Gastroesophageal sphincter (tissue), 4 donors: Measurements from ENCODE around the gene TEX38. TPM values are rescaled to one million over a fixed set of nuclear protein-coding genes. Genes with fewer than 3 reads are reported as not detected.

Experiments used
- ATAC-seq: fragments of 150-250 bp; one replicate; pipeline ENCODE4 v1.9.1; 2016; ENCODE audit warnings: mild to moderate bottlenecking, moderate library complexity
- H3K27ac ChIP-seq, 4 donors: fragments of 200-600 bp; sonication (generic) in 3 of 4; 1 replicate in 3 of 4; 2 replicates in 1 of 4; pipeline ENCODE4 v1.5.1; 2016 to 2019
- H3K27me3 ChIP-seq: fragments of 200-600 bp; sonication (generic); one replicate; pipeline ENCODE4 v1.5.1; 2019
- H3K36me3 ChIP-seq, 2 donors: fragments of 200-600 bp; sonication (generic); one replicate each; pipeline ENCODE4 v1.5.1; 2019; ENCODE audit warnings: control low read depth in 1 of 2
- H3K4me1 ChIP-seq, 3 donors: fragments of 200-600 bp; sonication (generic); 1 replicate in 2 of 3; 2 replicates in 1 of 3; pipeline ENCODE4 v1.5.1; 2016 to 2019; ENCODE audit warnings: control low read depth in 2 of 3
- H3K4me3 ChIP-seq, 2 donors: fragments of 200-600 bp; sonication (generic); one replicate each; pipeline ENCODE4 v1.5.1; 2019; ENCODE audit warnings: mild to moderate bottlenecking in 1 of 2, moderate library complexity in 1 of 2
- H3K9me3 ChIP-seq, 3 donors: fragments of 200-600 bp; sonication (generic); one replicate each; pipeline ENCODE4 v1.5.1; 2017 to 2019; ENCODE audit warnings: control low read depth in 2 of 3
- CTCF ChIP-seq, 4 experiments: fragments of 200-600 bp in 2 of 4; fragments of 450-650 bp in 2 of 4; sonication (generic) in 1 of 4; IDR thresholded peaks; one replicate each; pipeline ENCODE4 v1.5.1; 2017 to 2019; ENCODE audit warnings: antibody characterized with exemption in 4 of 4, mild to moderate bottlenecking in 2 of 4, moderate library complexity in 2 of 4
- EP300 ChIP-seq: sonication (generic); formaldehyde crosslinking; IDR thresholded peaks from one replicate; pipeline ENCODE4 v1.6.1; 2017; ENCODE audit warnings: antibody characterized with exemption, mild to moderate bottlenecking
- POLR2A ChIP-seq, 2 donors: fragments of 450-650 bp; IDR thresholded peaks; one replicate each; pipeline ENCODE4 v1.6.1; 2017; ENCODE audit warnings: antibody characterized with exemption in 2 of 2, mild to moderate bottlenecking in 2 of 2, moderate library complexity in 1 of 2
- POLR2AphosphoS5 ChIP-seq: sonication (generic); formaldehyde crosslinking; IDR thresholded peaks from one replicate; pipeline ENCODE4 v1.6.1; 2017; ENCODE audit warnings: antibody characterized with exemption
- WGBS, 2 donors: methylation state at CpG; one replicate each; pipeline ENCODE4 v1.1.5; 2018; ENCODE audit warnings: low coverage in 1 of 2; 5-methylcytosine and 5-hydroxymethylcytosine counted together
- total RNA-seq, 4 donors: library from RNA; depleted of rRNA; stranded (reverse); fragments of >200 nt; gene quantifications; one replicate each; pipeline ENCODE4 v1.1.0, GENCODE V29; 2016

The TEX38 gene
- total RNA-seq, 4 donors from 2014 or later, result 1.7 TPM; not detected in 3

- no peak overlapping the region for H3K27ac ChIP-seq
- peaks cover 0 to 66% of the 10 kb centered on the region in 2 donors for H3K36me3 ChIP-seq
- no peaks in the 10 kb centered on the region for H3K27me3 ChIP-seq
- H3K4me3 ChIP-seq, result no peak overlapping the region
- 52 to 55% methylated on average over 3 of the region's 3 CpGs for WGBS, 2 donors
- H3K9me3 ChIP-seq, result no peaks in the 10 kb centered on the region
- ATAC-seq, result no peak
- TF ChIP-seq POLR2AphosphoS5, result no peak
- no peak for TF ChIP-seq POLR2A (IDR thresholded peaks at IDR 0.05)
- TF ChIP-seq CTCF (IDR thresholded peaks at IDR 0.05), result no peak
- TF ChIP-seq EP300, result no peak
- peaks cover 10 to 40% (median 12%) of the 10 kb centered on the region in 3 donors for H3K4me1 ChIP-seq
Observed at GRCh38 chr1:46714976-46715375, 43.3 kb downstream of the TEX38 start.

- H3K4me3 ChIP-seq, result peak overlapping the region; percentile 89 to 97
- peaks cover 10 to 41% (median 12%) of the 10 kb centered on the region in 3 donors for H3K4me1 ChIP-seq
- WGBS, 2 donors, result 43 to 56% methylated on average over 1 to 9 of the region's 9 CpGs
- H3K27me3 ChIP-seq, result no peaks in the 10 kb centered on the region
- H3K36me3 ChIP-seq, result peaks cover 0 to 39% of the 10 kb centered on the region in 2 donors
- TF ChIP-seq POLR2A (IDR thresholded peaks at IDR 0.05), result no peak
- TF ChIP-seq EP300, result no peak
- TF ChIP-seq POLR2AphosphoS5, result no peak
- TF ChIP-seq CTCF (IDR thresholded peaks at IDR 0.05), result no peak
- H3K9me3 ChIP-seq, result no peaks in the 10 kb centered on the region
- no peak for ATAC-seq
- H3K27ac ChIP-seq, result peak overlapping the region in 1 of 4 donors; percentile 92
Observed at GRCh38 chr1:46717654-46718053, 46.0 kb downstream of the TEX38 start.

GRCh38 chr1:46718340-46718726 is 46.7 kb downstream of the TEX38 start:
- Histone ChIP-seq H3K4me3 (peak overlapping the region; percentile 89 to 97), H3K4me1 (peaks cover 10 to 41% (median 12%) of the 10 kb centered on the region in 3 donors), H3K27ac (peak overlapping the region; percentile 50 to 92 (median 90)), H3K9me3 (no peaks in the 10 kb centered on the region), H3K36me3 (peaks cover 0 to 32% of the 10 kb centered on the region in 2 donors), H3K27me3 (no peaks in the 10 kb centered on the region)
- ATAC-seq, result no peak
- TF ChIP-seq CTCF (IDR thresholded peaks at IDR 0.05) (no peak), EP300 (no peak), POLR2AphosphoS5 (no peak), POLR2A (IDR thresholded peaks at IDR 0.05) (no peak)
- WGBS, 2 donors, result 0 to 1% methylated on average over 10 to 12 of the region's 12 CpGs

- peak; percentile 69 to 73 for TF ChIP-seq POLR2A (IDR thresholded peaks at IDR 0.05)
- TF ChIP-seq EP300, result no peak
- TF ChIP-seq CTCF (IDR thresholded peaks at IDR 0.05), result peak in 2 of 4 experiments; percentile 3 to 15
- peak; percentile 83 for TF ChIP-seq POLR2AphosphoS5
- peaks cover 0 to 26% of the 10 kb centered on the region in 2 donors for H3K36me3 ChIP-seq
- H3K4me1 ChIP-seq, result peaks cover 10 to 41% (median 12%) of the 10 kb centered on the region in 3 donors
- ATAC-seq, result peak; percentile 99
- H3K27ac ChIP-seq, result peak within 1 kb of the TSS; percentile 50 to 92 (median 90)
- no peaks in the 10 kb centered on the region for H3K27me3 ChIP-seq
- H3K4me3 ChIP-seq, result peak within 1 kb of the TSS; percentile 89 to 97
- no peaks in the 10 kb centered on the region for H3K9me3 ChIP-seq
- WGBS, 2 donors, result 1% methylated on average over 22 of the region's 85 CpGs; no CpG with 5 or more reads in 1 of the 2 donors
Observed at GRCh38 chr1:46718727-46719622, 47.3 kb downstream of the TEX38 start, which contains the start of gene EFCAB14. Gene EFCAB14, minus strand, starts transcription at chr1:46719114. Its CDS starts 1,027 bp downstream, at chr1:46718087.
